Sigmoid colon (tissue), 7 donors: ENCODE results near the gene CPNE9. TPM values are rescaled to one million over a fixed set of nuclear protein-coding genes. Genes with fewer than 3 reads are reported as not detected.

Source experiments
- DNase-seq: peaks from one replicate; pipeline ENCODE4 v3.0.0-alpha.2; 2019
- H3K27ac ChIP-seq, 4 donors: fragments of 200-600 bp; sonication (generic); one replicate each; pipeline ENCODE4 v1.5.1; 2016 to 2019; ENCODE audit warnings: mild to moderate bottlenecking in 1 of 4
- H3K27me3 ChIP-seq, 3 donors: fragments of 200-600 bp; sonication (generic); one replicate each; pipeline ENCODE4 v1.5.1; 2019; ENCODE audit warnings: mild to moderate bottlenecking in 1 of 3
- H3K36me3 ChIP-seq, 4 donors: fragments of 200-600 bp; sonication (generic); one replicate each; pipeline ENCODE4 v1.5.1; 2016 to 2019
- H3K4me1 ChIP-seq, 4 donors: fragments of 200-600 bp; sonication (generic); one replicate each; pipeline ENCODE4 v1.5.1; 2017 to 2019
- H3K4me3 ChIP-seq, 4 donors: fragments of 200-600 bp; sonication (generic); one replicate each; pipeline ENCODE4 v1.5.1; 2017 to 2019; ENCODE audit warnings: mild to moderate bottlenecking in 2 of 4, moderate library complexity in 1 of 4
- H3K9me3 ChIP-seq, 4 donors: fragments of 200-600 bp in 3 of 4; sonication (generic) in 3 of 4; one replicate each; pipeline versions ENCODE4 v1.5.1 to v1.6.1; 2013 to 2019
- CTCF ChIP-seq, 4 experiments: fragments of 450-650 bp in 3 of 4; fragments of 200-600 bp in 1 of 4; IDR thresholded peaks; one replicate each; pipeline ENCODE4 v1.5.1; 2016 to 2019; ENCODE audit warnings: antibody characterized with exemption in 4 of 4, mild to moderate bottlenecking in 3 of 4, moderate library complexity in 2 of 4
- EP300 ChIP-seq, 4 donors: sonication (generic); formaldehyde crosslinking; IDR thresholded peaks; one replicate each; pipeline ENCODE4 v1.6.1; 2017; ENCODE audit warnings: antibody characterized with exemption in 4 of 4
- POLR2A ChIP-seq, 2 donors: fragments of 450-650 bp; IDR thresholded peaks; one replicate each; pipeline ENCODE4 v1.6.1; 2016; ENCODE audit warnings: antibody characterized with exemption in 2 of 2, mild to moderate bottlenecking in 2 of 2, moderate library complexity in 2 of 2
- POLR2AphosphoS5 ChIP-seq, 4 donors: sonication (generic); formaldehyde crosslinking; IDR thresholded peaks; one replicate each; pipeline ENCODE4 v1.6.1; 2017; ENCODE audit warnings: antibody characterized with exemption in 4 of 4
- WGBS, 2 donors: extraction: QIAGEN DNeasy Blood & Tissue Kit; methylation state at CpG; one replicate each; pipeline ENCODE4 v1.1.7; 2013; 5-methylcytosine and 5-hydroxymethylcytosine counted together
- intact Hi-C: fragments of 100-400 bp; cut with DNase I; formaldehyde crosslinking; loops from one replicate; pipeline ENCODE4 v1.15.1; 2023
- polyA plus RNA-seq, 3 donors: library from polyadenylated mRNA; stranded (reverse); fragments of 200-250 nt; gene quantifications; one replicate each; pipeline ENCODE4 v1.2.3, GENCODE V29; 2013
- total RNA-seq, 4 donors: library from RNA; depleted of rRNA; stranded (reverse); fragments of >200 nt; gene quantifications; one replicate each; pipeline ENCODE4 v1.1.0, GENCODE V29; 2016
- donor health status: healthy with polysubstance abuse.
- donor health status: Bipolar disorder and iron deficiency.
- donor health status: healthy.

Gene CPNE9
- total and polyA plus RNA-seq, 7 donors, result 0.14 to 0.22 TPM; not detected in 5

- Histone ChIP-seq H3K27me3 (no peaks in the 10 kb centered on the region), H3K9me3 (no peaks in the 10 kb centered on the region), H3K27ac (no peak overlapping the region), H3K4me3 (no peak overlapping the region), H3K36me3 (peaks cover 0 to 69% (median 19%) of the 10 kb centered on the region in 4 donors), H3K4me1 (peaks cover 0 to 11% (median 6%) of the 10 kb centered on the region in 4 donors)
- DNase-seq, result no peak
- TF ChIP-seq EP300 (IDR thresholded peaks at IDR 0.05) (no peak), POLR2A (IDR thresholded peaks at IDR 0.05) (no peak), CTCF (IDR thresholded peaks at IDR 0.05) (no peak), POLR2AphosphoS5 (IDR thresholded peaks at IDR 0.05) (no peak)
- intact Hi-C loops, result no loop called here
- WGBS, 2 donors, result 93 to 96% methylated on average over 8 of the region's 8 CpGs
Measured at GRCh38 chr3:9762871-9763270, 59.2 kb downstream of the CPNE9 start.

- Histone ChIP-seq H3K4me1 (peaks cover 0 to 38% (median 31%) of the 10 kb centered on the region in 4 donors), H3K9me3 (no peaks in the 10 kb centered on the region), H3K4me3 (no peak overlapping the region), H3K36me3 (peaks cover 0 to 39% (median 4%) of the 10 kb centered on the region in 4 donors), H3K27me3 (no peaks in the 10 kb centered on the region), H3K27ac (no peak overlapping the region)
- TF ChIP-seq CTCF (IDR thresholded peaks at IDR 0.05) (no peak), POLR2AphosphoS5 (IDR thresholded peaks at IDR 0.05) (no peak), POLR2A (IDR thresholded peaks at IDR 0.05) (no peak), EP300 (IDR thresholded peaks at IDR 0.05) (no peak)
- DNase-seq, result no peak
- intact Hi-C loops, result no loop called here
- 92 to 93% methylated on average over 4 of the region's 4 CpGs for WGBS, 2 donors
Measured at GRCh38 chr3:9765865-9766264, 62.2 kb downstream of the CPNE9 start.

- intact Hi-C loops, result no loop called here
- H3K27ac ChIP-seq, result peak overlapping the region in 2 of 4 donors; percentile 34 to 86
Measured at GRCh38 chr3:9767418-9767817, 63.8 kb downstream of the CPNE9 start.

GRCh38 chr3:9768141-9768775 lies 64.6 kb downstream of the CPNE9 start:
- Histone ChIP-seq H3K27me3 (no peaks in the 10 kb centered on the region), H3K4me3 (peak overlapping the region in 1 of 4 donors; percentile 74), H3K9me3 (no peaks in the 10 kb centered on the region), H3K36me3 (peaks cover 0 to 15% (median 0%) of the 10 kb centered on the region in 4 donors), H3K4me1 (peaks cover 0 to 40% (median 32%) of the 10 kb centered on the region in 4 donors), H3K27ac (peak overlapping the region; percentile 85 to 89 (median 87))
- DNase-seq, result no peak
- no peak for TF ChIP-seq CTCF (IDR thresholded peaks at IDR 0.05)
- TF ChIP-seq POLR2A (IDR thresholded peaks at IDR 0.05), result no peak
- no peak for TF ChIP-seq EP300 (IDR thresholded peaks at IDR 0.05)
- TF ChIP-seq POLR2AphosphoS5 (IDR thresholded peaks at IDR 0.05), result no peak
- intact Hi-C loops, result loop anchor here (2.0 kb wide), 1 partner anchor 17 kb away; no protein-coding TSS in a partner anchor
- 82 to 85% methylated on average over 6 of the region's 6 CpGs for WGBS, 2 donors

More at GRCh38 chr3:9767418-9767817, 63.8 kb downstream of the CPNE9 start:
- H3K9me3 ChIP-seq, result no peaks in the 10 kb centered on the region
- no peaks in the 10 kb centered on the region for H3K27me3 ChIP-seq
- no peak for DNase-seq
- H3K4me1 ChIP-seq, result peaks cover 0 to 40% (median 32%) of the 10 kb centered on the region in 4 donors
- peaks cover 0 to 24% (median under 1%) of the 10 kb centered on the region in 4 donors for H3K36me3 ChIP-seq
- no peak overlapping the region for H3K4me3 ChIP-seq
- 73 to 76% methylated on average over 7 of the region's 7 CpGs for WGBS, 2 donors
- TF ChIP-seq EP300 (IDR thresholded peaks at IDR 0.05), result no peak
- no peak for TF ChIP-seq CTCF (IDR thresholded peaks at IDR 0.05)
- TF ChIP-seq POLR2A (IDR thresholded peaks at IDR 0.05), result no peak
- TF ChIP-seq POLR2AphosphoS5 (IDR thresholded peaks at IDR 0.05), result no peak
